H9 (cell line): ENCODE data around the gene USP6NL. TPM values are rescaled to one million over a fixed set of nuclear protein-coding genes. Genes with fewer than 3 reads are reported as not detected.

Experiments used
- DNase-seq: peaks from one replicate; pipeline ENCODE4 v3.0.0-alpha.2; 2017
- H2AFZ ChIP-seq: one replicate; pipeline ENCODE4 v1.6.1; 2013; ENCODE audit warnings: mild to moderate bottlenecking, low read length, control low read depth, moderate library complexity
- H2AK5ac ChIP-seq: 2 replicates; pipeline ENCODE4 v1.6.1; 2013; ENCODE audit warnings: low read length, control low read depth, mixed read lengths; ENCODE audit not compliant: insufficient read length
- H2BK120ac ChIP-seq: one replicate; pipeline ENCODE4 v1.6.1; 2013; ENCODE audit warnings: low read depth, mild to moderate bottlenecking, low read length, control low read depth, inconsistent platforms; ENCODE audit not compliant: poor library complexity, severe bottlenecking
- H2BK12ac ChIP-seq: 2 replicates; pipeline ENCODE4 v1.6.1; 2013; ENCODE audit warnings: low read length, control low read depth, mixed read lengths, low read depth; ENCODE audit not compliant: insufficient read length
- H2BK15ac ChIP-seq: 2 replicates; pipeline ENCODE4 v1.6.1; 2013; ENCODE audit warnings: low read depth, low read length, control low read depth
- H2BK20ac ChIP-seq: one replicate; pipeline ENCODE4 v1.6.1; 2013; ENCODE audit warnings: low read depth, mild to moderate bottlenecking, low read length, control low read depth, inconsistent platforms; ENCODE audit not compliant: poor library complexity, severe bottlenecking
- H2BK5ac ChIP-seq: 2 replicates; pipeline ENCODE4 v1.6.1; 2013; ENCODE audit warnings: low read length, control low read depth, mixed read lengths; ENCODE audit not compliant: insufficient read length
- H3K14ac ChIP-seq: 2 replicates; pipeline ENCODE4 v1.6.1; 2013; ENCODE audit warnings: low read length, control low read depth; ENCODE audit not compliant: insufficient read depth
- H3K18ac ChIP-seq: 2 replicates; pipeline ENCODE4 v1.6.1; 2013; ENCODE audit warnings: low read depth, mild to moderate bottlenecking, mixed read lengths, low read length, control low read depth; ENCODE audit not compliant: insufficient read length
- H3K23ac ChIP-seq: 2 replicates; pipeline ENCODE4 v1.6.1; 2013; ENCODE audit warnings: low read length, control low read depth, mixed read lengths, low read depth; ENCODE audit not compliant: insufficient read length
- H3K23me2 ChIP-seq: 2 replicates; pipeline ENCODE4 v1.6.1; 2013; ENCODE audit warnings: low read depth, mild to moderate bottlenecking, mixed read lengths, low read length, control low read depth; ENCODE audit not compliant: insufficient read length, poor library complexity, severe bottlenecking
- H3K27ac ChIP-seq: 2 replicates; pipeline ENCODE4 v1.5.1; 2013; ENCODE audit warnings: low read length, control low read depth, mixed read lengths, low read depth; ENCODE audit not compliant: insufficient read length
- H3K27me3 ChIP-seq: 2 replicates; pipeline ENCODE4 v1.6.1; 2013; ENCODE audit warnings: low read length, control low read depth, inconsistent platforms; ENCODE audit not compliant: insufficient read depth
- H3K4ac ChIP-seq: 2 replicates; pipeline ENCODE4 v1.6.1; 2013; ENCODE audit warnings: low read depth, mild to moderate bottlenecking, control low read depth, inconsistent platforms, low read length, moderate library complexity
- H3K4me1 ChIP-seq: 2 replicates; pipeline ENCODE4 v1.6.1; 2013; ENCODE audit warnings: low read length, control low read depth, inconsistent platforms; ENCODE audit not compliant: insufficient read depth
- H3K4me2 ChIP-seq: 2 replicates; pipeline ENCODE4 v1.6.1; 2013; ENCODE audit warnings: low read length, control low read depth, mixed read lengths; ENCODE audit not compliant: insufficient read length, insufficient read depth
- H3K56ac ChIP-seq: 2 replicates; pipeline ENCODE4 v1.6.1; 2013; ENCODE audit warnings: low read depth, mild to moderate bottlenecking, mixed read lengths, low read length, control low read depth; ENCODE audit not compliant: insufficient read length
- H3K79me1 ChIP-seq: 2 replicates; pipeline ENCODE4 v1.6.1; 2013; ENCODE audit warnings: low read depth, mild to moderate bottlenecking, moderate library complexity, low read length, control low read depth, inconsistent platforms; ENCODE audit not compliant: insufficient read depth, poor library complexity, severe bottlenecking
- H3K79me2 ChIP-seq: 2 replicates; pipeline ENCODE4 v1.6.1; 2013; ENCODE audit warnings: low read length, control low read depth, inconsistent platforms; ENCODE audit not compliant: insufficient read depth
- H3K9ac ChIP-seq: 2 replicates; pipeline ENCODE4 v1.6.1; 2013; ENCODE audit warnings: low read length, control low read depth, mixed read lengths; ENCODE audit not compliant: insufficient read length; ENCODE audit errors: extremely low read depth
- H3K9me3 ChIP-seq: one replicate; pipeline ENCODE4 v1.6.1; 2013; ENCODE audit warnings: low read depth, low read length, inconsistent platforms; ENCODE audit not compliant: control insufficient read depth
- H3T11ph ChIP-seq: one replicate; pipeline ENCODE4 v1.6.1; 2013; ENCODE audit warnings: mild to moderate bottlenecking, low read length, control low read depth, inconsistent platforms
- H4K20me1 ChIP-seq: one replicate; pipeline ENCODE4 v1.6.1; 2013; ENCODE audit not compliant: control insufficient read depth, insufficient read length, insufficient read depth
- H4K5ac ChIP-seq: 2 replicates; pipeline ENCODE4 v1.6.1; 2013; ENCODE audit warnings: low read depth, mild to moderate bottlenecking, mixed read lengths, low read length, control low read depth; ENCODE audit not compliant: insufficient read length
- H4K8ac ChIP-seq: replicated peaks from 2 replicates; pipeline ENCODE4 v1.6.1; 2013; ENCODE audit warnings: low read length, control low read depth, mixed read lengths, low read depth; ENCODE audit not compliant: insufficient read length
- H4K91ac ChIP-seq: 2 replicates; pipeline ENCODE4 v1.6.1; 2013; ENCODE audit warnings: low read depth, mild to moderate bottlenecking, moderate library complexity, mixed read lengths, low read length, control low read depth; ENCODE audit not compliant: insufficient read length
- H3K27ac Mint-ChIP-seq, 3 experiments: 2 replicates in 2 of 3; 3 replicates in 1 of 3; pipeline ENCODE4 v1.8.0; 2020 to 2021; ENCODE audit warnings: mixed read lengths in 3 of 3, mild to moderate bottlenecking in 1 of 3, moderate library complexity in 1 of 3
- H3K27me3 Mint-ChIP-seq: 2 replicates; pipeline ENCODE4 v1.8.0; 2021; ENCODE audit warnings: low read depth, mild to moderate bottlenecking, moderate library complexity, mixed read lengths
- H3K36me3 Mint-ChIP-seq, 3 experiments: 2 replicates in 2 of 3; 3 replicates in 1 of 3; pipeline ENCODE4 v1.8.0; 2020 to 2021; ENCODE audit warnings: low read depth in 3 of 3, mixed read lengths in 3 of 3; ENCODE audit not compliant: insufficient read depth in 1 of 3
- H3K4me1 Mint-ChIP-seq, 2 experiments: 2 replicates each; pipeline ENCODE4 v1.8.0; 2020; ENCODE audit warnings: mixed read lengths in 2 of 2
- H3K4me3 Mint-ChIP-seq, 2 experiments: 2 replicates in 1 of 2; 3 replicates in 1 of 2; pipeline ENCODE4 v1.8.0; 2020 to 2021; ENCODE audit warnings: mild to moderate bottlenecking in 2 of 2, mixed read lengths in 2 of 2, moderate library complexity in 1 of 2
- H3K9me3 Mint-ChIP-seq, 2 experiments: 2 replicates in 1 of 2; 3 replicates in 1 of 2; pipeline ENCODE4 v1.8.0; 2020; ENCODE audit warnings: mild to moderate bottlenecking in 2 of 2, mixed read lengths in 2 of 2, moderate library complexity in 1 of 2
- CTCF ChIP-seq: fragments of 200-600 bp; sonication (generic); conservative IDR thresholded peaks from 3 replicates; pipeline ENCODE4 v1.8.0; 2021; ENCODE audit warnings: antibody characterized with exemption, mild to moderate bottlenecking
- WGBS: extraction: QIAGEN DNeasy Blood & Tissue Kit; methylation state at CpG from one replicate; pipeline ENCODE4 v1.1.7; 2013; ENCODE audit warnings: missing lambda C conversion rate, low lambda C conversion rate, mixed read lengths; ENCODE audit not compliant: insufficient read length; ENCODE audit errors: extremely low coverage; 5-methylcytosine and 5-hydroxymethylcytosine counted together
- total RNA-seq: library from RNA; stranded (reverse); gene quantifications from 2 replicates; pipeline ENCODE4 v1.2.1, GENCODE V29; 2021

The USP6NL gene
- total RNA-seq, 1 experiment from 2014 or later, result 28.3 TPM

GRCh38 chr10:11450427-11450826 is 161.0 kb downstream of the USP6NL start:
- no peak overlapping the region for H3K4me2 ChIP-seq
- no peak overlapping the region for H2BK12ac ChIP-seq
- no peak overlapping the region for H3K27ac ChIP-seq
- H2BK15ac ChIP-seq, result no peak overlapping the region
- Mint-ChIP-seq H3K4me3 (no peak overlapping the region), H3K36me3 (peaks cover 0 to 8% (median 4%) of the 10 kb centered on the region in 3 experiments; a peak in 2 of 7 replicates), H3K9me3 (no peaks in the 10 kb centered on the region), H3K27me3 (peaks cover 5% of the 10 kb centered on the region), H3K27ac (no peak overlapping the region), H3K4me1 (peaks cover 19 to 21% of the 10 kb centered on the region in 2 experiments)
- H3K14ac ChIP-seq, result no peak overlapping the region
- no peaks in the 10 kb centered on the region for H3K79me1 ChIP-seq
- no peaks in the 10 kb centered on the region for H3K27me3 ChIP-seq
- no peak overlapping the region for H3K56ac ChIP-seq
- no peak overlapping the region for H2BK5ac ChIP-seq
- no peaks in the 10 kb centered on the region for H3K23me2 ChIP-seq
- H3K4ac ChIP-seq, result no peak overlapping the region
- TF ChIP-seq CTCF, result no peak
- no peak overlapping the region for H4K91ac ChIP-seq
- no peak overlapping the region for H2AK5ac ChIP-seq
- H4K20me1 ChIP-seq, result peaks cover 2% of the 10 kb centered on the region
- no peak overlapping the region for H4K5ac ChIP-seq
- H3K4me1 ChIP-seq, result no peaks in the 10 kb centered on the region
- H2AFZ ChIP-seq, result no peak overlapping the region
- no peak overlapping the region for H3K9ac ChIP-seq
- no peaks in the 10 kb centered on the region for H3K9me3 ChIP-seq
- no peak overlapping the region for H3T11ph ChIP-seq
- H3K18ac ChIP-seq, result no peak overlapping the region
- H3K79me2 ChIP-seq, result no peaks in the 10 kb centered on the region
- no peak overlapping the region for H3K23ac ChIP-seq
- no peak overlapping the region for H4K8ac ChIP-seq
- no CpG with 5 or more reads among the region's 6 CpGs for WGBS
- peak; percentile 6 for DNase-seq
- H2BK120ac ChIP-seq, result no peak overlapping the region
- H2BK20ac ChIP-seq, result no peak overlapping the region
